ENCODE results near the gene WFS1. TPM values are rescaled to one million over a fixed set of nuclear protein-coding genes. Genes with fewer than 3 reads are reported as not detected.

Gene WFS1
- total RNA-seq, 6 experiments from 2014 or later, result 11.3 to 19.7 (median 15.9) TPM

DNA sequence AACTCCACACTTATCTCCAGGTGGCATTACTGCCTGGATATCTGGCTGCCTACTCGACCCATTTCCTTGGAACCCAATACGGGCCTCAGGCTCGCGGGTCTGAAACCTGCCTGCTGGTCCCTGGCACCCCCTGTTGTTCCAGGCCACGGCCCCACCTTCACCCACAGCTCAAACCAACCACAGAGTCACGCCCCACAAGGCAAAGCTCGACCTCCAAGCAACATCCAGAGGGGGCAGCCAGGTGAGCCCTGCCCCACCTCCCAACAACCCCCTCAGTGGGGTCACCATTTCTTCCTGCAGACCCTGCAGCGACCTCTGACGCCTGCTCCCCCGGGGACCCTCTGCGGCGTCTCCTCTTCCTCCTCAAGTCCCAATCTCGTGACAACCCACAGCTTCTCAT is 76.2 kb downstream of the WFS1 start:
- Histone ChIP-seq H3K4me3 (no peak overlapping the region), H3K27me3 (no peaks in the 10 kb centered on the region), H3K27ac (no peak overlapping the region), H3K9me3 (no peaks in the 10 kb centered on the region), H3K36me3 (no peaks in the 10 kb centered on the region), H3K4me1 (no peaks in the 10 kb centered on the region)
- intact Hi-C loops (cut with DNase I), result loop anchor here in 1 of 2 donors (10.0 kb wide), 1 partner anchor 199 kb away; no protein-coding TSS in a partner anchor
- DNase-seq (no peak), ATAC-seq (no peak)
- WGBS (ENCODE audit: insufficient coverage, low coverage, low lambda C conversion rate, missing lambda C conversion rate), result 27% methylated on average over 5 of the region's 13 CpGs
- TF ChIP-seq POLR2A (IDR thresholded peaks at IDR 0.05) (no peak), CTCF (IDR thresholded peaks at IDR 0.05) (no peak)

GRCh38 chr4:6346373-6347110 is 76.9 kb downstream of the WFS1 start:
- no peak for ATAC-seq
- no peaks in the 10 kb centered on the region for H3K9me3 ChIP-seq
- no peaks in the 10 kb centered on the region for H3K27me3 ChIP-seq
- H3K4me1 ChIP-seq, result no peaks in the 10 kb centered on the region
- no peak for DNase-seq
- H3K27ac ChIP-seq, result no peak overlapping the region
- intact Hi-C loops (cut with DNase I), result loop anchor here in 1 of 2 donors (10.0 kb wide), 1 partner anchor 198 kb away; no protein-coding TSS in a partner anchor
- no peaks in the 10 kb centered on the region for H3K36me3 ChIP-seq
- WGBS (ENCODE audit: insufficient coverage, low coverage, low lambda C conversion rate, missing lambda C conversion rate), result 57% methylated on average over 5 of the region's 16 CpGs
- TF ChIP-seq CTCF (IDR thresholded peaks at IDR 0.05), result no peak
- H3K4me3 ChIP-seq, result no peak overlapping the region

- ATAC-seq (no peak), DNase-seq (no peak)
- Histone ChIP-seq H3K27ac (no peak overlapping the region), H3K9me3 (no peaks in the 10 kb centered on the region), H3K27me3 (no peaks in the 10 kb centered on the region), H3K4me3 (no peak overlapping the region), H3K36me3 (no peaks in the 10 kb centered on the region), H3K4me1 (no peaks in the 10 kb centered on the region)
- 60% methylated on average over 6 of the region's 17 CpGs for WGBS (ENCODE audit: insufficient coverage, low coverage, low lambda C conversion rate, missing lambda C conversion rate)
- no peak for TF ChIP-seq CTCF (IDR thresholded peaks at IDR 0.05)
- no peak for TF ChIP-seq POLR2A (IDR thresholded peaks at IDR 0.05)
- intact Hi-C loops (cut with DNase I), result loop anchor here in 1 of 2 donors (10.0 kb wide), 1 partner anchor 197 kb away; no protein-coding TSS in a partner anchor
Observed at GRCh38 chr4:6347511-6348045, 77.9 kb downstream of the WFS1 start.

DNA sequence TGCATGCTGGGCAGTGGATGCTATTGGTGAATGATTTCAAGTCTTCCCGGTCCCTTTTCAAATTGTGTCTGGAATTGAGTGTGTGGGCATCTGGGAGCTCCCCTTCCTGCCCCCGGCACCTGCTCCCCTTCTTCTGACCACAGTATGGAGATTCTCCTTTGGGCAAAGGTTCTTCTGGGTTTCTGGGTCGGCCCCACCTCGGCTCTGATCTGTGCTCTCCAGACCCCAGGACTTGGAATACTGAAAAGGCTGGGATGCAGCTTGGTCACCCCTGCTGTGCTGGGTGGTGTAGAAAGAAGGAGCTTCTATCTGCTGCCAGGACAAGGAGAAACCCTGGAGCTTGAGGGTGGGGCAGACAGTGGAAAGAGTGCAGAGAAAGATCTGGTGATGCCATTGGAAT is 78.8 kb downstream of the WFS1 start:
- Histone ChIP-seq H3K4me3 (no peak overlapping the region), H3K36me3 (no peaks in the 10 kb centered on the region), H3K9me3 (no peaks in the 10 kb centered on the region), H3K4me1 (no peaks in the 10 kb centered on the region), H3K27ac (no peak overlapping the region), H3K27me3 (no peaks in the 10 kb centered on the region)
- ATAC-seq (no peak), DNase-seq (no peak)
- intact Hi-C loops (cut with DNase I), result loop anchor here in 1 of 2 donors (10.0 kb wide), 1 partner anchor 196 kb away; no protein-coding TSS in a partner anchor
- 33% methylated on average over 1 of the region's 4 CpGs for WGBS (ENCODE audit: insufficient coverage, low coverage, low lambda C conversion rate, missing lambda C conversion rate)
- no peak for TF ChIP-seq CTCF (IDR thresholded peaks at IDR 0.05)
- TF ChIP-seq POLR2A (IDR thresholded peaks at IDR 0.05), result no peak

All from right lobe of liver (tissue), 6 donors.